NCI-H1436 treated with DMSO at 0.1 percent for 48 hours (cell line): ENCODE measurements around the gene TNK2.
"Not testable (repeated sequence)": the region's sequence is repeated elsewhere in the genome, so short reads cannot be mapped to it uniquely, and the experiment has no call there.

ENCODE experiments used
- DNase-seq: peaks from one replicate; lab custom pipeline; 2025; lab: John Stamatoyannopoulos, UW

TNK2 gene

GRCh38 chr3:195820901-195821300, 87.5 kb downstream of the TNK2 start:
- DNase-seq, result no peak

- no peak for DNase-seq
Observed at GRCh38 chr3:195820186-195820585, 88.2 kb downstream of the TNK2 start.

GRCh38 chr3:195818301-195818700, 90.0 kb downstream of the TNK2 start:
- DNase-seq, result no peak

GRCh38 chr3:195817578-195818135, 90.7 kb downstream of the TNK2 start:
- no peak for DNase-seq

GRCh38 chr3:195816276-195816913, 92.0 kb downstream of the TNK2 start:
- not testable (repeated sequence) for DNase-seq

GRCh38 chr3:195815169-195815771, 93.1 kb downstream of the TNK2 start:
- DNase-seq, result no peak

- DNase-seq, result no peak
Observed at GRCh38 chr3:195813916-195814640, 94.3 kb downstream of the TNK2 start.
